ENCODE results near the gene ASB17.

GRCh38 chr1:75967719-75968118 is 35.5 kb upstream of the ASB17 start:
- TF ChIP-seq CTCF (IDR thresholded peaks at IDR 0.05; ENCODE audit: poor library complexity): no peak
- no peak for TF ChIP-seq EZH2 (IDR thresholded peaks at IDR 0.05; ENCODE audit: borderline replicate concordance)
- no peak for TF ChIP-seq EZH2phosphoT487 (IDR thresholded peaks at IDR 0.05; ENCODE audit: low read depth, severe bottlenecking, unreplicated experiment)

Measured in hepatocyte (in vitro differentiated cells).